ENCODE data around the gene RNF17.

Gene RNF17

DNA sequence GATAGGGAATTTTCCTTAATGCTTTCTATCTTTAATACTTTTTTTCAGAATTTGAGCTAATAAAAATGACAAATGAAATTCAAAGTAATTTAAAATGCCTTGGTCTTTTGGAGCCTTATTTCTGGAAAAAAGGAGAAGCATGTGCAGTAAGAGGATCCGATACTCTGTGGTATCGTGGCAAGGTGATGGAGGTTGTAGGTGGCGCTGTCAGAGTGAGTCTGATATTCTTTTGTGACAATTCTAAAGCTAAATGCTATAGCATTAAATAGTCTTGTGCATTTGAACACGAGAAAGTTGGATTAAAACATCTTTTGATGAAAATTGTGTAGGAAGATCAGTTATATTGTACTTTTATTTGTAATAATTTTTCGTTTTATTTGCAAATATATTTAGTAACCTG is 95.0 kb downstream of the RNF17 start:
- DNase-seq = no peak

- DNase-seq = no peak
Measured at GRCh38 chr13:24860770-24861169, 96.8 kb downstream of the RNF17 start.

GRCh38 chr13:24861617-24862362 is 97.8 kb downstream of the RNF17 start:
- no peak for DNase-seq

GRCh38 chr13:24863748-24864540 is 100.0 kb downstream of the RNF17 start:
- DNase-seq = no peak

DNA sequence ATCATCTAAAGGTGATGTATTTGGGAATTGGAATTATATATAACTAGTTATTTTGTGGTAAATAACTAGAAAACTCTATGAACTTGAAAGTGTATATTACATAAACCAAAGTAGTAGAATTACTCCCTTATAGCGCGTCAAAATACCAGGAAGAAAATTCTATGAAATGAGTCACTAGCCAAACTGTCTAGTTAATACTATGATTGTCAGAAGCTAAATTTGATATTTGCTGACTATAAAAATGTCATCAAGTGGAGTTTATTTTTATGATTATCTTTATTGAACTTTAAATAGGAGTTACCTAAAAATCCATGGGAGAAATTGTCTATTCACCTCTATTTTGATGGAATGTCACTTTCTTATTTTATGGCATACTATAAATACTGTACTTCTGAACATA is 100.6 kb downstream of the RNF17 start:
- no peak for DNase-seq

GRCh38 chr13:24865163-24865953 is 101.4 kb downstream of the RNF17 start:
- DNase-seq = no peak

- no peak for DNase-seq
Measured at GRCh38 chr13:24866488-24866887, 102.5 kb downstream of the RNF17 start.

- no peak for DNase-seq
Measured at GRCh38 chr13:24868874-24869273, 104.9 kb downstream of the RNF17 start.

DNA sequence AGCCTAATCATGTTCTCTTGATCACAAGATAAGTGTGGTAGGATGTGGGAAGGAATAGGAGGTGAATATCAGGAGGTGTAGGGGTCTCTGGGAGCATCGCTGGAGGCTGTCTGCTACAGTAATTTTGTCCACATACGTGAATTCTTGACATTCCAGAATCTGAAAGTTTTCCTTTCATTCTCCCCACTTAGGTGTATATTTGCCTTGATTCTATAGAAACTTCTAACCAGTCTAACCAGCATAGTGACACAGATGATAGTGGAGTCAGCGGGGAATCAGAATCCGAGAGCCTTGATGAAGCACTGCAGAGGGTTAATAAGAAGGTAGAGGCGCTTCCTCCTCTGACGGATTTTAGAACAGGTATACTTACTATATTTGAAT is 106.4 kb downstream of the RNF17 start:
- DNase-seq = no peak

DNA sequence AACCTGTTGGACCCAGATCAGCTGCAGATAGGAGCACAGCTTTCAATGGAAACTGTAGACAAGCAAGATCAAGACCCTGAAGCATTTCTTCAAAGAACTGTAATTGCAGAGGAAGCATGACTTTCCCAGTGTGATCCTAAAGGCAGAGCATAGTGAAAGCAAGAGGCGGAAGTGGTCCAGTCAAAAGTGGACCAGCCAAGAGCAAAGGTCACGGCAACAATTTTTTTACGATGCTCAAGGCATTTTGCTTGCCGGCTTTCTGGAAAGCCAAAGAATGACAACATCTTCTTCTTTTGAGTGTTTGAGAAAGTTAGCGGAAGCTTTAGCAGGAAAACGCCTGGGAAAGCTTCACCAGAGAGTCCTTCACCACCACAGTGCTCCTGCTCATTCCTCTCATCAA is 111.6 kb downstream of the RNF17 start:
- DNase-seq = no peak

DNA sequence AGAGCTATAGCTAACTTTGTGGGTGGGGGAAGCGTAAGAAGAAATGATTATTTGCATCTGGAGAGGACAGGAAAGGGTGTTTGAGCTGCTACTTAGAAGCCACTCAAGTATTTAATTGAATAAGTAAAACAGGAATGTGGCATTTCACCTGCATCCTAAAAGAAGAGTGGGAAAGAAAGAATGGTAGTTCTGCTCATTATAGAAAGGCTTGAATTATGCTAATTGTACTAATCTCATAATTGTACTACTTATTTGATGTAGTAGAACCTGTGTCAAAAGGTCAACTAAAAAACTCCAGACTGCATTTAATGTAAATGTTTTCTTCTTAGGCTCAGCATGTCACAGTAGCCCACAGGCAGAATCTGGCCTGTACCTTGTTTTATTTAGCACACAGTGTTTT is 113.6 kb downstream of the RNF17 start:
- DNase-seq = no peak

- DNase-seq = no peak
Measured at GRCh38 chr13:24878340-24878739, 114.4 kb downstream of the RNF17 start.

GRCh38 chr13:24882665-24883064 is 118.7 kb downstream of the RNF17 start:
- no peak for DNase-seq

- DNase-seq = no peak
Measured at GRCh38 chr13:24887759-24888158, 123.8 kb downstream of the RNF17 start.

GRCh38 chr13:24888291-24888931 is 124.4 kb downstream of the RNF17 start:
- no peak for DNase-seq

DNA sequence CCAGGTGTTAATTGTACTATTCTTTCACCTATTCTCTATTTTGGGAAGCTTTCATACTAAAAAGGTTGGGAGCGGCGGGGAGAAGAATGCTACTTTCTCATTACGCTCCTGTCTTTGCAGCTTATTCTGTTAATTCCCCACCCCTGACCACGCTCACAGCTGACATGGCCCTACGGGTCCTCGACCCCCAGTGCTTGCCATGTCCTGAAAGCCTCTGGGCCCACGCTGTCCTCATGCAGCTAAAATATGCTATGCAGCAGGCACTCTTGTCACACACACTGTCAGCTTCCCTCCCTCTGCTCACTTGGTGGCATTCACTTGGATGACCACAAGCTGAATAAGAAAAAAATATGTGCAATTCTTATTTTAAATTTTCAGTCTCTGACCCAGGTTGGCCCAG is 126.3 kb downstream of the RNF17 start:
- DNase-seq = no peak

DNA sequence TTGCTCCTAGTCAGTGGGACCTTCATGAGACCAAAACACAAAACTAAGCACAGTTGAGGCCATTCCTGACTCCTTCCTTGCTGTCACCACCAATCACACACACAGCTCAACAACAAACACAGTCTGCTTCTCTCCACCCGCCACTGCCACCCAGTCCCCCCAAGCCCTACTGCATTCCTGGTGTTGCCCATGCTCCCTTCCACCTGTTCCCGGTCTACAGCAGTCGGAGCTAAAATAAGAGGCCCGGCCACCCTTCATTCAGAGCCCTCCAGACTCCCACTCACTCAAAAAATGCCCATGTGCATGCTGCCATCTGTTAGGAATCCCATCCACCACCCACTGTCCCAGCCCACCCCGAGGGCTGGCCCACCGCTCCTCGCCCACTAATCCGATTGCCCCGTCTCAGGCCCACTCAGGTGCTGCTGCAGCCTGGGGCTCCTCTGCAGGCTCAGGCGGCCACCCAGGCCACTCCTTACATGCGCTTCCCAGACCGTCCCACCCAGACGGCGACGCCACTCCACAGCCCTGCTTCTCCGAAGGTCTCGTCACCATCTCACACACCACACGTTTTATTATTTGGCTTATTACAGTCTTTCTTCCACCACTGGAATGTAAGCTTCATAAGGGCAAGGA is 127.6 kb downstream of the RNF17 start:
- no peak for DNase-seq

GRCh38 chr13:24892829-24893228 is 128.9 kb downstream of the RNF17 start:
- DNase-seq = no peak

DNA sequence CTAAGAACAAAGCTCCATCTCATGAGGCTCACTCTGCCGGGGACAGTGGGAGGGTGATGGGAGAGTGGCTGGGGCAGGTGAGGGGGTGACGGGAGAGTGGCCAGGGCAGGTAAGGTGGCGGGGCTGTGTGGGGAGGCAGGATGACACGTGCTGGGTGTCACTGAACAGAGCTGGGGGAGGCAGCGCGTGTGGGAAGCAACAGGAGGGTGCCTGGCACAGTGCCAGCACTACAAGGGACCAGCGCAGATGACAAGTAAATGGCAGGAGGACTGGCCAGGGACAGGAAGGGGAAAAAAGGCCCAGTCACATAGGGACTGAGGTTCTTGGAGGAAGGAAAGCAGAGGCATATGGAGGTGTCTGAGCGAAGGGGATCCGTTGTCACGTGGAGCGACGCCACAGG is 129.9 kb downstream of the RNF17 start:
- no peak for DNase-seq

DNA sequence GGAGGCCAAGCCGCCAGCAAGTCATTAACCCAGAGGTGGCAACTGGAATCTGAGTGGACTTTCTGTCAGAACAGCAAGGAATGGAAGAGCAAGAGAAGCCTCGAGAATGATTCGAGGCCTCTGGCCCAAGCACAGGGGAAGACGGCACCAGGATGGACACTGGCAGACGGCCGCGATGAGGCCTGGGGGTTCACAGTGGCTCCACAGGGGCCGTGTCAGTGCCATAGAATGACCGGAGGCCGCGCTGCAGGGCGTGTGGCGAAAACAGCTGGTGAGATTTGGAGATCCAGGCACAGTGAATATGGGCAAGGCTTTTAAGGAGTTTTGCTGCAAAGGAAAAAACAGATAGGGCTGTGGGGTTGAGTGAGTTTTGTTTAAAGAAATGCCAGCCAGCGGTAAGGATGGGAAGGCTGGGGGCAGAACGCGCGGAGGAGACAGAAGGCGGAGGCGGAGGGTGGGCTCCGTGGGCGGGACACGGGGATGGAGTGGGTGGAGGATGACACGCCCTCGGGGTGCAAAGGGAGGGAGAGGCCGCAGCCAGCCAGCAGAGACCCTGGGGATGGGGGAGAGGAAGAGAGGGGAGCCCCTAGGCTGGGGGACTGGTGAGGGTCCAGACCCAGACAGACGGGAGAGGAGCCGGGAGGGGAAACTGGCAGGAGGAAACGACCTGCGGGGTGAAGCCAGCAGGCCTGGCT is 130.5 kb downstream of the RNF17 start:
- DNase-seq = no peak

- DNase-seq = no peak
Measured at GRCh38 chr13:24894972-24895300, 131.0 kb downstream of the RNF17 start.

GRCh38 chr13:24896061-24896460 is 132.1 kb downstream of the RNF17 start:
- no peak for DNase-seq

All from T-helper 9 cell (primary cell).